Stimulated activated CD4-positive, alpha-beta T cell treated with anti-CD3 and anti-CD28 coated beads, Interleukin-2, amount 100 ng/mL, for 48 hours (primary cell): ENCODE data around the gene HBS1L.
A peak's percentile ranks its signal among the peaks of the same experiment; 100 is the strongest.

ENCODE experiments used
- DNase-seq, 2 donors: peaks; one replicate each; pipeline ENCODE4 v3.0.0-alpha.2; 2020

The HBS1L gene

DNA sequence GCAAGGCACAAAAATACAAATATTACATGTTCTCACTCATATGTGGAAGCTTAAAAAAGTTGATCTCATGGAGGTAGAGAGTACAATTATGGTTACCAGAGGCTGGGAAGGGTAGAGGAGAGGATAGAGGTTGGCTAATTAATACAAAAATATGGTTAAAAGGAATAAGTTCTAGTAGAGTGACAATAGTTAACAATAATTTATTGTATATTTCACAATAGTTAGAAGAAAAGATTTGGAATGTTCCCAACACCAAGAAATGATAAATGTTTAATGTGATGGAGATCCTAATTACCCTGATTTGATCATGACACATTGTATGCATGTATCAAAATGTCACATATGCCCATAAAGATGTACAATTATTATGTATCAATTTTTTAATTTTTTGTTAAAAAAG lies 106.5 kb downstream of the HBS1L start:
- DNase-seq, result no peak

DNA sequence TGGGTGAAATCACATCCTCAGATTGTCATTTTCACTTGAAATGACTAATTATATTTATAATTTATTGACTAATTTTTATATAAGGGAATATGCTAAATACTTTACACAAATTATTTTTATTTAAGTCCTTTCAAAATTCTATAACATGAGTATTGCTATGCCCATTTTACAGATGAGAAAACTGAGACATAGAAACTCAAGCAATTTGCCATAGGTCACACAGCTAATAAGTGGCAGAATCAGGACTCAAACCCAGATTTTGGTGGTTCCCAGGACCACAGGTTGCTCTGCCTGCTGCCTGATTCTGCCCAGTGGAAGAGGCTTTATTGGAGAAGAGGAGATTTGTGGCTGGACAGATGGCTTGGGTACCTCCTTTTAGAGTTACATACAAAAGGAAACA lies 109.6 kb downstream of the HBS1L start:
- DNase-seq, result no peak

DNA sequence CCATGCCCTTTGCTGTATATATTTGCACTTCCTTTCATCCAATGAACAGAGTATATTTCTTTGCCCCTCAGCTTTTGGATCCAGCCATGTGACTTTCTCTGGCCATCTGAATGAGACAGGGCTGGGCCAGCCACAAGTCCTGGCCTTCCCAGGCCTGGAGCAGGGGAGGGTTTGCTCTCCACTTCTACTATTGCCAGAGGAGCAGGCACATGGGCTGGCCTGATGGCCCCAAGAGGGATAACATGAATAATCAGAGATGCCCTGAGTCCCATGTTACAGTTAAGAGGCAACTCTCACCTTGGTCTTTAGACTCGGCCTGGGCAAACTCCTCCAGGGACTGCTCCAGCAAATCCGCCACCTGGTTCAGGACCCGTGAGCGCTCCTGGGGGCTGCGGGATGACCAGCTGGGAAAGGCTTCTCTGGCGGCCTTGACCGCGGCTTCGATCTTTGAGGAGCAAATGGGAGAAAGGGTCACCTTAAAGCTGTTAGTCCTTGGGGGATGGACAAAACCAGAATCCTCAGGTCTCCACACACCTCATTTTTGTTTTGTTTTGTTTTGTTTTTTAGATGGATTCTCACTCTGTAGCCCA lies 111.0 kb downstream of the HBS1L start:
- DNase-seq, result no peak

DNA sequence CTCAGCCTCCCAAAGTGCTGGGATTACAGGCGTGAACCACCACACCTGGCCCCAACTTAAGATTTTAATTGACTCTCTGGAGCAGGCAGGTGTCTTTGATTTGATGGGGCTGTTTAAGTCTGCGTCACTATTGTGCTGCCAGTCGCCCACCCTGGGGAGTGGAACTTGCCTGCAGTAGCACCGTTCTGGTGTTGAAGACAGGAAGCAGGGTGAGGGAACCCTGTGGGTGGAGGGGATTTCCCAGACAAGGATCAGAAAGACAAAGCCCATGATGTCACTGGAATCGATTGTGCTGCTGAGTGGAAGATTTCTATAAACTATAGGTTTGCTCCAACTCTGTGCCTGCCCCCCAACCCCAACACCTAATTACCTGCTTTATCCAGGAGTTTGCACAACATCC lies 115.7 kb downstream of the HBS1L start:
- peak; percentile 34 to 53 for DNase-seq

DNA sequence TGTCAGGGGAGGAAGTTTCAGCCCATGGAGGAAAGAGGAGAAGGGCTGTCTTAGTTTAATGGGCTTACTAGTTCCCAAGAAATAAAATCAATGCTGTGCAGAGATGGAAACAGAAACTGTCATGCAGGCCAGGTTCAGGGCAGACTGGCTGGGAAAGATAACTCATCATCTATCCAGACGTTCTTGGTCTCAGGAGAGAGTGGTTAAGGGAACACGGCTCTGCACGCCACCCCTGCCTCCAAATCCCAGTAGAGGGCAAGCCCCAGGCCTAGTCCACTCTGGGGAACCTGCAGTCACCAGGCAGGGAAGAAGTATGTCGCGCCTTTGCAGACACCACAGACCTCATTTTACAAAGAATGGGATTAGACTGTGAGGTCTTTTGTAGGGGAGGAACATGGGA lies 117.2 kb downstream of the HBS1L start:
- DNase-seq, result no peak

DNA sequence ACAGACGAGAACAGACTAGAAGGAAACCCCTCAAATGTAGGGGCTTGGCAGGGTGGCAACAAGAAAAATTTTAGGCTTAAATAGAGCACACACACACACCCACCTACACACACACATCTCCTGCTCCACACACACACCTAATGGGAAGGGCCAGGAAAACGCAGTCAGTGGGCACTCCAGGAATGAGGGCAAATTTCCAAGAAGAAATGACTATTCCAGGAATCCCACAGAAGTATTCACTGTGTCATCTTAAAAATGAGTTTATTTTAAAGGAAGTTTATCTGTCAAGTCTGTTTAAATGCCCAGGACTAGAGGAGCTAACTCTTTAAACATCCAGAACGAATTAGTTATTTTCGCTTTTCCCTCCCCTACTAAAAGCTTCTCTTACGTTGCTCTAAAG lies 117.7 kb downstream of the HBS1L start:
- DNase-seq, result no peak

DNA sequence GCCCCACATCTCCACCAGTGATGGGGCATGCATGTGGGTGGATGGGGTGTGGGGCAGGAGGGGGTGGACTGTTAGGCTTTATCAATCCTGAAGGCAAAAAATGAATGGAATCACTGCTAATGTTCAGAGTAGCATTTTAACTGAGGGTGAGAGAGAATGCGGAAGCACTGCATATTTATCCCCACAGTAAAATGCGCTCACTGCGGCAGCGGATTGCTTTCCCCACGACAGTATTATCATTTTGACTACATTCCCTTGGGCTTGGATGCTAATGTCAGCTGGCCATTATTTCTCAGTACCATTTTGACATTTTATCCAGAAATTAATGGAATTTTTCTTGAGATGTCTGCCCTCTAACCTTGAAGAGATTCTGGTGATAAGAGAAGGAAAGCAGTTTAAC lies 118.1 kb downstream of the HBS1L start:
- DNase-seq, result no peak

DNA sequence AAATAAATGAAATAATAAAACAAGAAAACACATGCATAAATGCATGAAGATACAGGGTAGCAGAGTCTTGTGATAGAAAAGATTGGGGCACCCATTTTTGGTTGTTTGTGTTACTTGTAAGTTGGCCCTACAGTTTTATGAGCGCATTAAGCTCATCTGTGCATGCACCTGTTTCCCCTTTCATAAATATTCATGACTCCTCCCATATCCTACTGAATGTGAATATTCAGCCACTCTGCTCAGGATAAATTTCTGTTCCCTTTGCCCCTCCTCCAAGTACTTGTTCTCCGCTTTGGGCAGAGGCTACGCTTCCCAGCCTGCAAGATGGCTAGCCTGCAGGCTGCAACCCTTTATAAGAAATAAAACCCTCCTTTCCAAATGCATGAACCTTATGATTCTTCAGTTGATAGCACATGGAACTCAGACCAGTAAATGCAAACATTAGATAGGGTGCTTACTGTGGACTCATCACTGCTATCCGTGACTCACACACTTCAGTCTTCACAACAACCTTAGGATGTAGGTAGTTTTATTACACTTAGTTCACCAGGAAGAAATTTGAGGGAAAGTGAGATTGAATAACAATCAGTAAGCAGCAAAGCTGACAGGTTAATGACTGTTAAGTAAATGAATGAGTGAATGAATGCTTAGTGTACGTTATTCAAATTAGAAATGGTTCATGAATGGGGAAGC lies 119.7 kb downstream of the HBS1L start:
- DNase-seq, result no peak

GRCh38 chr6:134932535-134933470 lies 121.8 kb downstream of the HBS1L start:
- no peak for DNase-seq

DNA sequence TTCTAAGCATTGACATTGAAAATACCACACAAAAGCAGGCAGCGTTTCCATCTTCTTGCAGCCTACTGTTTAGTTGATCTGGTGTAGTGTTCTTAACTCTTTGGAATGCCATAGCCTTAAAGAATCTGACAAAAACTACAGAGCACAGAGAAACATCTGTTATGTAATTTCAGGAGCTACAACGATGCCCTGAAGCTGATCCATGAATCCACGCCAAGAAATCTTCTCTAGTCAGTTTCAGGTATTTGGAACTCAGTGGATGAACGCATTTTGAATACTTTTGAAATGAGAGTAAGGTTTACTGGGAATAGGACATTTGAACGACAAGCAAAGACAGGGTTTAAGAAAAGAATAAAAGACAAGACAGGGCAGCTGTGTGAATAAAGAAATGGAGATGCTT lies 122.5 kb downstream of the HBS1L start:
- no peak for DNase-seq

- DNase-seq, result no peak
These were observed 124.2 kb downstream of the HBS1L start for GRCh38 chr6:134930463-134930862.

DNA sequence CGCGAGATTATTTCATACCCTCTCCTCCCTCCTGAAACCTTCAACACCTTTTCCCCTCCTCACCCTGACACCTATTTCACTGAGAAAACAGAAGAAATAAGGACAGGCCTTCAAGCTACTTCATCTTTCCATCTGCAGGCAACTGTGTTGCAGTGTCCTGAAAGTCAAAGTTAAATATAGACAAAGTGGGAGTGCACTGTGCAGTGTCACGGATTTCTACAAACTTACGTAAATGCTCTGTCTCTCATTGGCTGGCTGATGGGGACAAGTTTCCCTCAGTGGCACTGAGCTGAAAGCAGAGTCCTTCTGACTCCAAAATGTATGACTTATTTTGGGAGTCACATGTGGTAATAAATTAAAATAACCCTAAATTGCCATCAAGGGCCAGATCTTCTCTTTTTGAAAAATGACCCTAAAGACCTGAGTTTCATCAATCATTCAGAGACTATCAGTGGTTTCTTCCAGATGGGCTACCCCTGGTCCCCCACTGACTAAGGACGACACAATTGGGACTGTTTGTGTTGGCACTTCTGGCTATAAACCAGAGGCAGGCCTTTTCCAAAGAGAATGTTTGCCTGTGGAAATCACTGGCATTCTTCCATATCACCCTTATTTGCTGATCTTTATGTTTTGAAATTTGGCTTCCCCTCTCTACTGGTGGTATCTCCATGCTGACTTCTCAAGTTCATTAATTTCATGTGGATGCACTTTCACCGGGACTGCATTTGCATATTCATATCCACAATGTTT lies 126.3 kb downstream of the HBS1L start:
- no peak for DNase-seq

GRCh38 chr6:134925800-134926199 lies 128.8 kb downstream of the HBS1L start:
- DNase-seq, result no peak

DNA sequence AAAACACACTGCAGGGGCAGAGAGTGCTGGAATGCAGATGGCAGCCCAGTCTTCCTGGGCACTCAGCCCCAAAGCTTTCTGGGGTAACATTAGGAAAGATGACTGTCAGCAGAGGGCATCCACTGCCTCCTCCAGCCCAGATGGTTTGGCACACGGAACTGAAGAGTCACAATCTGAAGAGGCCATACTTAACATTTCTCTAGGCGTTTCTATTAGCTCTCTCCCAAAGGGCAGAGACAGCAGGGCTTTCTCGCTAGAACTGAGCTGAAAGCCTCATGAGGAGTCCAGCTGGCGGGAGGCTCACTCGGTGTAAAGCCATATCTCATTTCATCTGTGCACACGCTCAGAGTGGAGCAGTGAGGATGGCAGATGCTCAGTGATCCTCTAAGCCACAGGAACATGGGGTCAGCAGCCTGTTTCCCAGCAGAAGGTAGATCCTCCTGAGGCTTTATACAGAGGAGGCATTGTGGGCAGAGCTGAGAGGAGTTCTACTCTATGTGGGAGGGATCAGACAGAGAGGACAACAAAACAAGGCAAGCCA lies 132.8 kb downstream of the HBS1L start:
- DNase-seq, result no peak

- no peak for DNase-seq
These were observed 133.3 kb downstream of the HBS1L start for GRCh38 chr6:134921276-134921675.

GRCh38 chr6:134920422-134920821 lies 134.2 kb downstream of the HBS1L start:
- no peak for DNase-seq

GRCh38 chr6:134918418-134918961 lies 136.1 kb downstream of the HBS1L start:
- DNase-seq, result no peak

GRCh38 chr6:134911547-134911946 lies 143.1 kb downstream of the HBS1L start:
- DNase-seq, result no peak

DNA sequence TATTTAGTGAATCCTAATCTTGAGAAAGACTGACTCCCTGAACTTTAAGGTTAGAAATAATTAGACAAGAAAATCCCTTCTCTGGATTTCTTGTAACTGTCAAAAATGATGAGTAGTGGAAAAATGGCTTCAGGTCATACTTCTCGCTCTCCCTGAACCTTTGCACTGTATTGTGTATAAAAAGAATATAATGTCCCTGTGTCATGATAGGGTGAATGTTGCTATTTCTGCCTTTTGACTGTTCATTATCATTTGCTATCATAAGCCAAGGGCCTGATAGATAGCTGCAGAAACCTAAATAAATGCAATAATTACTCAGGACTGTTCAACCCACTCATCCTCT lies 144.1 kb downstream of the HBS1L start:
- DNase-seq, result no peak
